Activated naive CD4-positive, alpha-beta T cell treated with anti-CD3 and anti-CD28 coated beads, Interleukin-2, amount 50 U/mL, for 16 hours (primary cell): Measurements from ENCODE around the gene DQX1.

Experiments used
- DNase-seq: peaks from one replicate; pipeline ENCODE4 v3.0.0-alpha.2; 2020

Gene DQX1

GRCh38 chr2:74554820-74555531 is 28.9 kb upstream of the DQX1 start:
- peak; percentile 53 for DNase-seq

GRCh38 chr2:74553892-74554819 is 28.1 kb upstream of the DQX1 start, which contains the start of the genes DOK1 and LOXL3:
Gene DOK1 (plus strand): TSS chr2:74554720. CDS start chr2:74554755, 35 bp downstream.
Gene LOXL3 (minus strand): TSS chr2:74553942. CDS start chr2:74552634, 1,308 bp downstream.
- peak; percentile 85 for DNase-seq

- no peak for DNase-seq
Measured at GRCh38 chr2:74552914-74553811, 27.1 kb upstream of the DQX1 start.

GRCh38 chr2:74551942-74552913 is 26.2 kb upstream of the DQX1 start:
- DNase-seq, result no peak

GRCh38 chr2:74551530-74551929 is 25.5 kb upstream of the DQX1 start:
- DNase-seq, result no peak

- no peak for DNase-seq
Measured at GRCh38 chr2:74550231-74550630, 24.2 kb upstream of the DQX1 start.

GRCh38 chr2:74548900-74549826 is 23.1 kb upstream of the DQX1 start:
- DNase-seq, result no peak

- no peak for DNase-seq
Measured at GRCh38 chr2:74548285-74548899, 22.4 kb upstream of the DQX1 start.

- no peak for DNase-seq
Measured at GRCh38 chr2:74546004-74546403, 20.0 kb upstream of the DQX1 start.

- DNase-seq, result no peak
Measured at GRCh38 chr2:74544634-74545033, 18.6 kb upstream of the DQX1 start.

- DNase-seq, result no peak
Measured at GRCh38 chr2:74542978-74543377, 16.9 kb upstream of the DQX1 start.

- no peak for DNase-seq
Measured at GRCh38 chr2:74540291-74540690, 14.3 kb upstream of the DQX1 start.

GRCh38 chr2:74538881-74539339 is 12.9 kb upstream of the DQX1 start:
- DNase-seq, result no peak

- no peak for DNase-seq
Measured at GRCh38 chr2:74537140-74537539, 11.1 kb upstream of the DQX1 start.

- no peak for DNase-seq
Measured at GRCh38 chr2:74536166-74536950, 10.3 kb upstream of the DQX1 start.

- no peak for DNase-seq
Measured at GRCh38 chr2:74535440-74535965, 9.5 kb upstream of the DQX1 start.

- no peak for DNase-seq
Measured at GRCh38 chr2:74534411-74534810, 8.4 kb upstream of the DQX1 start.

GRCh38 chr2:74533464-74533863 is 7.4 kb upstream of the DQX1 start:
- DNase-seq, result no peak

- DNase-seq, result no peak
Measured at GRCh38 chr2:74532222-74532621, 6.2 kb upstream of the DQX1 start.
